Stimulated activated CD4-positive, alpha-beta T cell treated with anti-CD3 and anti-CD28 coated beads, Interleukin-2, amount 100 ng/mL, for 48 hours (primary cell): ENCODE data around the gene DHRS4L2.
"Not testable (repeated sequence)": the region's sequence is repeated elsewhere in the genome, so short reads cannot be mapped to it uniquely, and the experiment has no call there.

Experiments
- DNase-seq, 2 donors: peaks; one replicate each; pipeline ENCODE4 v3.0.0-alpha.2; 2020

Gene DHRS4L2

GRCh38 chr14:23974041-23974440, 14.7 kb upstream of the DHRS4L2 start:
- not testable (repeated sequence) for DNase-seq

GRCh38 chr14:23977208-23977607, 11.5 kb upstream of the DHRS4L2 start:
- not testable (repeated sequence) for DNase-seq

- not testable (repeated sequence) for DNase-seq
These were observed 6.5 kb upstream of the DHRS4L2 start for GRCh38 chr14:23981951-23982813.

GRCh38 chr14:23984891-23985602, 3.7 kb upstream of the DHRS4L2 start:
- no peak for DNase-seq

GRCh38 chr14:23988223-23988606, 514 bp upstream of the DHRS4L2 start:
- not testable (repeated sequence) for DNase-seq

- DNase-seq: not testable (repeated sequence)
These were observed 1.2 kb downstream of the DHRS4L2 start for GRCh38 chr14:23989734-23990445.

- not testable (repeated sequence) for DNase-seq
These were observed 2.2 kb downstream of the DHRS4L2 start for GRCh38 chr14:23990961-23991360.

- DNase-seq: not testable (repeated sequence)
These were observed 4.3 kb downstream of the DHRS4L2 start for GRCh38 chr14:23993042-23993441.

GRCh38 chr14:23996009-23996408, 7.3 kb downstream of the DHRS4L2 start:
- not testable (repeated sequence) for DNase-seq

GRCh38 chr14:23996825-23997224, 8.1 kb downstream of the DHRS4L2 start:
- DNase-seq: not testable (repeated sequence)

GRCh38 chr14:23999640-24000039, 10.9 kb downstream of the DHRS4L2 start:
- DNase-seq: not testable (repeated sequence)

- not testable (repeated sequence) for DNase-seq
These were observed 12.3 kb downstream of the DHRS4L2 start for GRCh38 chr14:24001078-24001477.

GRCh38 chr14:24001679-24002078, 12.9 kb downstream of the DHRS4L2 start:
- not testable (repeated sequence) for DNase-seq

- DNase-seq: not testable (repeated sequence)
These were observed 17.7 kb downstream of the DHRS4L2 start for GRCh38 chr14:24006471-24006816.

GRCh38 chr14:24006817-24007652, 18.3 kb downstream of the DHRS4L2 start:
- peak; percentile 41 to 71 for DNase-seq

- DNase-seq: no peak
These were observed 22.3 kb downstream of the DHRS4L2 start for GRCh38 chr14:24011051-24011450.

- DNase-seq: not testable (repeated sequence)
These were observed 24.1 kb downstream of the DHRS4L2 start for GRCh38 chr14:24012726-24013273.

- DNase-seq: peak; percentile 45 to 50
These were observed 25.2 kb downstream of the DHRS4L2 start for GRCh38 chr14:24013654-24014514.

GRCh38 chr14:24015745-24016144, 27.0 kb downstream of the DHRS4L2 start:
- not testable (repeated sequence) for DNase-seq

- DNase-seq: not testable (repeated sequence)
These were observed 30.2 kb downstream of the DHRS4L2 start for GRCh38 chr14:24018978-24019377.

- DNase-seq: not testable (repeated sequence)
These were observed 31.2 kb downstream of the DHRS4L2 start for GRCh38 chr14:24019944-24020343.
